Right kidney (tissue), 1 donor: ENCODE measurements around the gene FSIP1.

Experiments
- DNase-seq: peaks from one replicate; pipeline ENCODE4 v3.0.0-alpha.2; 2016

FSIP1 gene

GRCh38 chr15:39644136-39644535 is 138.5 kb downstream of the FSIP1 start:
- DNase-seq: no peak

GRCh38 chr15:39643727-39644126 is 138.9 kb downstream of the FSIP1 start:
- DNase-seq: no peak

- DNase-seq: no peak
Measured at GRCh38 chr15:39642011-39642640, 140.5 kb downstream of the FSIP1 start.

GRCh38 chr15:39641191-39641889 is 141.3 kb downstream of the FSIP1 start:
- no peak for DNase-seq

- DNase-seq: no peak
Measured at GRCh38 chr15:39640665-39641064, 142.0 kb downstream of the FSIP1 start.

GRCh38 chr15:39639037-39639436 is 143.6 kb downstream of the FSIP1 start:
- DNase-seq: no peak

- DNase-seq: no peak
Measured at GRCh38 chr15:39638041-39638440, 144.6 kb downstream of the FSIP1 start.

GRCh38 chr15:39631357-39631756 is 151.3 kb downstream of the FSIP1 start:
- no peak for DNase-seq

- no peak for DNase-seq
Measured at GRCh38 chr15:39629906-39630305, 152.7 kb downstream of the FSIP1 start.

- DNase-seq: no peak
Measured at GRCh38 chr15:39629371-39629770, 153.3 kb downstream of the FSIP1 start.

- no peak for DNase-seq
Measured at GRCh38 chr15:39628546-39629257, 153.9 kb downstream of the FSIP1 start.

- DNase-seq: no peak
Measured at GRCh38 chr15:39628144-39628508, 154.5 kb downstream of the FSIP1 start.

- no peak for DNase-seq
Measured at GRCh38 chr15:39627451-39628143, 155.0 kb downstream of the FSIP1 start.

GRCh38 chr15:39625856-39626255 is 156.8 kb downstream of the FSIP1 start:
- no peak for DNase-seq

GRCh38 chr15:39625451-39625850 is 157.2 kb downstream of the FSIP1 start:
- no peak for DNase-seq

GRCh38 chr15:39624806-39625205 is 157.8 kb downstream of the FSIP1 start:
- DNase-seq: no peak

- no peak for DNase-seq
Measured at GRCh38 chr15:39623529-39623931, 159.1 kb downstream of the FSIP1 start.

- no peak for DNase-seq
Measured at GRCh38 chr15:39622660-39623516, 159.8 kb downstream of the FSIP1 start.

GRCh38 chr15:39621976-39622375 is 160.7 kb downstream of the FSIP1 start:
- DNase-seq: no peak

- no peak for DNase-seq
Measured at GRCh38 chr15:39621210-39621609, 161.4 kb downstream of the FSIP1 start.

GRCh38 chr15:39618063-39618823 is 164.4 kb downstream of the FSIP1 start:
- no peak for DNase-seq
